GM23338 (cell line): ENCODE data around the gene ATOH8. TPM values are rescaled to one million over a fixed set of nuclear protein-coding genes. Genes with fewer than 3 reads are reported as not detected.
A peak's percentile ranks its signal among the peaks of the same experiment; 100 is the strongest.

Experiments used
- ATAC-seq: fragments of 200-7000 bp; cut with Tn5 transposase; 3 replicates; pipeline ENCODE4 v1.9.1; 2020
- DNase-seq: peaks from one replicate; pipeline ENCODE4 v3.0.0-alpha.2; 2015; ENCODE audit warnings: low spot score
- H2AFZ ChIP-seq: fragments of 200-600 bp; sonication (generic); 2 replicates; pipeline ENCODE4 v1.8.0; 2016; ENCODE audit warnings: antibody characterized with exemption, mild to moderate bottlenecking, moderate library complexity
- H3F3A ChIP-seq: fragments of 200-600 bp; sonication (generic); replicated peaks from 2 replicates; pipeline ENCODE4 v1.8.0; 2017; ENCODE audit warnings: antibody characterized with exemption, mixed run types, low read depth
- H3K27ac ChIP-seq: fragments of 200-600 bp; sonication (generic); 2 replicates; pipeline ENCODE4 v1.6.1; 2016; ENCODE audit warnings: low read depth
- H3K27me3 ChIP-seq: fragments of 200-600 bp; sonication (generic); 2 replicates; pipeline ENCODE4 v1.8.0; 2016; ENCODE audit warnings: mild to moderate bottlenecking, mixed run types, moderate library complexity; ENCODE audit not compliant: insufficient read depth
- H3K36me3 ChIP-seq: fragments of 200-600 bp; sonication (generic); 2 replicates; pipeline ENCODE4 v1.8.0; 2016; ENCODE audit warnings: mild to moderate bottlenecking; ENCODE audit not compliant: insufficient read depth
- H3K4me1 ChIP-seq: fragments of 200-600 bp; sonication (generic); 2 replicates; pipeline ENCODE4 v1.8.0; 2016; ENCODE audit warnings: mild to moderate bottlenecking, moderate library complexity; ENCODE audit not compliant: insufficient read depth
- H3K4me2 ChIP-seq: fragments of 200-600 bp; sonication (generic); 2 replicates; pipeline ENCODE4 v1.7.1; 2017; ENCODE audit warnings: mixed run types
- H3K4me3 ChIP-seq: fragments of 200-600 bp; sonication (generic); 2 replicates; pipeline ENCODE4 v1.6.1; 2016; ENCODE audit warnings: mixed run types
- H3K79me2 ChIP-seq: fragments of 200-600 bp; sonication (generic); replicated peaks from 2 replicates; pipeline ENCODE4 v1.8.0; 2017; ENCODE audit warnings: mild to moderate bottlenecking; ENCODE audit not compliant: insufficient read depth
- H3K9me2 ChIP-seq: fragments of 200-600 bp; sonication (generic); 2 replicates; pipeline ENCODE4 v1.8.0; 2017; ENCODE audit not compliant: insufficient read depth
- H4K20me1 ChIP-seq: fragments of 200-600 bp; sonication (generic); replicated peaks from 2 replicates; pipeline ENCODE4 v1.8.0; 2017; ENCODE audit warnings: mild to moderate bottlenecking; ENCODE audit not compliant: insufficient read depth
- H3K27ac Mint-ChIP-seq: 2 replicates; pipeline ENCODE4 v1.8.0; 2020; ENCODE audit warnings: inconsistent platforms, mild to moderate bottlenecking, moderate library complexity, mixed read lengths
- H3K27me3 Mint-ChIP-seq: 3 replicates; pipeline ENCODE4 v1.8.0; 2022; ENCODE audit warnings: low read depth, mild to moderate bottlenecking, moderate library complexity, mixed read lengths, inconsistent platforms; ENCODE audit not compliant: insufficient read depth, poor library complexity
- H3K36me3 Mint-ChIP-seq: 3 replicates; pipeline ENCODE4 v1.8.0; 2021; ENCODE audit warnings: low read depth, mild to moderate bottlenecking, inconsistent platforms, moderate library complexity, mixed read lengths
- H3K4me1 Mint-ChIP-seq: 3 replicates; pipeline ENCODE4 v1.8.0; 2020; ENCODE audit warnings: mild to moderate bottlenecking, inconsistent platforms, mixed read lengths
- H3K4me3 Mint-ChIP-seq: 3 replicates; pipeline ENCODE4 v1.8.0; 2021; ENCODE audit warnings: moderate library complexity, mild to moderate bottlenecking, inconsistent platforms, mixed read lengths
- H3K9me3 Mint-ChIP-seq: 3 replicates; pipeline ENCODE4 v1.8.0; 2020; ENCODE audit warnings: moderate library complexity, mild to moderate bottlenecking, inconsistent platforms, mixed read lengths
- CREB1 ChIP-seq: fragments of 250-450 bp; sonication (Bioruptor Pico); IDR thresholded peaks from 2 replicates; pipeline ENCODE4 v1.5.0; 2020; ENCODE audit warnings: low read depth, mild to moderate bottlenecking, moderate library complexity
- EZH2 ChIP-seq: fragments of 200-600 bp; sonication (generic); IDR thresholded peaks from one replicate; pipeline ENCODE4 v1.8.0; 2017; ENCODE audit warnings: antibody characterized with exemption, mild to moderate bottlenecking, low read depth; ENCODE audit not compliant: unreplicated experiment
- EZH2phosphoT487 ChIP-seq: fragments of 200-600 bp; sonication (generic); IDR thresholded peaks from one replicate; pipeline ENCODE4 v1.8.1; 2018; ENCODE audit warnings: antibody characterized with exemption; ENCODE audit not compliant: unreplicated experiment
- NANOG ChIP-seq: IDR thresholded peaks from 2 replicates; pipeline ENCODE4 v1.6.1; 2016; ENCODE audit warnings: antibody characterized with exemption, borderline replicate concordance
- STAT1 ChIP-seq: IDR thresholded peaks from one replicate; pipeline ENCODE4 v1.6.1; 2016; ENCODE audit warnings: antibody characterized with exemption; ENCODE audit not compliant: unreplicated experiment
- ZNF114 ChIP-seq: fragments of 250-450 bp; sonication (Bioruptor Pico); IDR thresholded peaks from 2 replicates; pipeline ENCODE4 v1.5.0; 2020; ENCODE audit warnings: mild to moderate bottlenecking, moderate library complexity
- polyA plus RNA-seq: library from polyadenylated mRNA; unstranded; fragments of >200 nt; fragmentation: Nextera tagmentation; extraction: Ambion mirVana; gene quantifications from 2 replicates; pipeline ENCODE4 v1.2.1, GENCODE V29; 2016
- total RNA-seq: library from RNA; depleted of rRNA; stranded (reverse); fragments of >200 nt; shearing (Covaris generic); gene quantifications from 2 replicates; pipeline ENCODE4 v1.2.3, GENCODE V29; 2014
- TF ChIP-seq, protein P1 (sequence below): IDR thresholded peaks from one replicate; pipeline ENCODE4 v1.6.1; 2018; ENCODE audit warnings: antibody characterized with exemption; ENCODE audit not compliant: unreplicated experiment

Gene ATOH8
- total and polyA plus RNA-seq, 2 experiments from 2014 or later = 0.11 to 0.97 TPM

GRCh38 chr2:85765081-85765731, 11.4 kb downstream of the ATOH8 start:
- Histone ChIP-seq H3K27me3 (peaks cover 47% of the 10 kb centered on the region), H3K4me3 (peak overlapping the region; percentile 60), H3F3A (0 out of 2 replicates have a peak, but pooled peaks cover 2% of the 10 kb centered on the region), H3K79me2 (no peaks in the 10 kb centered on the region), H2AFZ (peak overlapping the region; percentile 89), H3K27ac (no peak overlapping the region), H3K4me2 (peak overlapping the region; percentile 89), H4K20me1 (no peaks in the 10 kb centered on the region), H3K36me3 (no peaks in the 10 kb centered on the region), H3K9me2 (no peaks in the 10 kb centered on the region), H3K4me1 (peaks cover 46% of the 10 kb centered on the region)
- TF ChIP-seq NANOG (no peak), ZNF114 (CRISPR knock-in tag) (no peak), EZH2 (no peak), STAT1 (no peak)
- TF ChIP-seq, protein P1, sequence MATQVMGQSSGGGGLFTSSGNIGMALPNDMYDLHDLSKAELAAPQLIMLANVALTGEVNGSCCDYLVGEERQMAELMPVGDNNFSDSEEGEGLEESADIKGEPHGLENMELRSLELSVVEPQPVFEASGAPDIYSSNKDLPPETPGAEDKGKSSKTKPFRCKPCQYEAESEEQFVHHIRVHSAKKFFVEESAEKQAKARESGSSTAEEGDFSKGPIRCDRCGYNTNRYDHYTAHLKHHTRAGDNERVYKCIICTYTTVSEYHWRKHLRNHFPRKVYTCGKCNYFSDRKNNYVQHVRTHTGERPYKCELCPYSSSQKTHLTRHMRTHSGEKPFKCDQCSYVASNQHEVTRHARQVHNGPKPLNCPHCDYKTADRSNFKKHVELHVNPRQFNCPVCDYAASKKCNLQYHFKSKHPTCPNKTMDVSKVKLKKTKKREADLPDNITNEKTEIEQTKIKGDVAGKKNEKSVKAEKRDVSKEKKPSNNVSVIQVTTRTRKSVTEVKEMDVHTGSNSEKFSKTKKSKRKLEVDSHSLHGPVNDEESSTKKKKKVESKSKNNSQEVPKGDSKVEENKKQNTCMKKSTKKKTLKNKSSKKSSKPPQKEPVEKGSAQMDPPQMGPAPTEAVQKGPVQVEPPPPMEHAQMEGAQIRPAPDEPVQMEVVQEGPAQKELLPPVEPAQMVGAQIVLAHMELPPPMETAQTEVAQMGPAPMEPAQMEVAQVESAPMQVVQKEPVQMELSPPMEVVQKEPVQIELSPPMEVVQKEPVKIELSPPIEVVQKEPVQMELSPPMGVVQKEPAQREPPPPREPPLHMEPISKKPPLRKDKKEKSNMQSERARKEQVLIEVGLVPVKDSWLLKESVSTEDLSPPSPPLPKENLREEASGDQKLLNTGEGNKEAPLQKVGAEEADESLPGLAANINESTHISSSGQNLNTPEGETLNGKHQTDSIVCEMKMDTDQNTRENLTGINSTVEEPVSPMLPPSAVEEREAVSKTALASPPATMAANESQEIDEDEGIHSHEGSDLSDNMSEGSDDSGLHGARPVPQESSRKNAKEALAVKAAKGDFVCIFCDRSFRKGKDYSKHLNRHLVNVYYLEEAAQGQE = no peak
- H3K27me3 Mint-ChIP-seq = peaks cover 43% of the 10 kb centered on the region
- ATAC-seq (peak; percentile 41), DNase-seq (peak; percentile 78)
- H3K27ac Mint-ChIP-seq = no peak overlapping the region
- H3K36me3 Mint-ChIP-seq = no peaks in the 10 kb centered on the region; the same call in 2 of the 3 replicates
- no peaks in the 10 kb centered on the region for H3K9me3 Mint-ChIP-seq
- H3K4me3 Mint-ChIP-seq = peak overlapping the region; percentile 70
- H3K4me1 Mint-ChIP-seq = peaks cover 54% of the 10 kb centered on the region

DNA sequence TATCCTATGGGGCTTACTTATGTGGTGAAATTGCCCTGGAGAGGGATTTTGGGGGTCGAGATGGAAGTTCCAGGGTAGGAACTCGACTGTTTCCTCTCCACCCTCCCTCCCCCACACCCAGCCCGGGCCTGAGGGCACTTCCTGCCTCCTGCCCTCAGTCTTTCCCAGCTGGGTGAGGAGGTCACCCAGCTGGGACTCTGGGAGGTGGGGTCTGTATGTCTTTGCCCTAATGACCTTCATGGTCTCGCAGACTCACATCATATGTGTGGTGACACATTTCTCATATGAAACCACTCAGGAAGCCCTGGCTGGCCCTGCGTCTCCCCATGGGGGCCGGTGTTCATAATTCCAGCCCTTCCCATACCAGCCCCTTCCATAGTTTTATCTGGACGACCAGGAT, 12.4 kb downstream of the ATOH8 start:
- H3K36me3 ChIP-seq = no peaks in the 10 kb centered on the region

More for the DNA sequence above, 12.4 kb downstream of the ATOH8 start:
- 0 out of 2 replicates have a peak, but pooled peaks cover 2% of the 10 kb centered on the region for H3F3A ChIP-seq
- Mint-ChIP-seq H3K9me3 (no peaks in the 10 kb centered on the region), H3K36me3 (no peaks in the 10 kb centered on the region; the same call in 2 of the 3 replicates), H3K4me3 (peak overlapping the region; percentile 70; the same call in 1 of the 3 replicates), H3K4me1 (peaks cover 64% of the 10 kb centered on the region), H3K27me3 (peaks cover 46% of the 10 kb centered on the region), H3K27ac (no peak overlapping the region)
- H3K4me1 ChIP-seq = peaks cover 47% of the 10 kb centered on the region
- ATAC-seq = no peak
- H3K27me3 ChIP-seq = peaks cover 50% of the 10 kb centered on the region
- H3K4me3 ChIP-seq = peak overlapping the region; percentile 60; the same call in 1 of the 2 replicates
- DNase-seq = no peak
- TF ChIP-seq CREB1 (CRISPR knock-in tag) (no peak), EZH2phosphoT487 (no peak), NANOG (no peak)
- TF ChIP-seq, protein P1 = no peak
- no peaks in the 10 kb centered on the region for H3K79me2 ChIP-seq
- no peaks in the 10 kb centered on the region for H4K20me1 ChIP-seq
- no peaks in the 10 kb centered on the region for H3K9me2 ChIP-seq
- H2AFZ ChIP-seq = peak overlapping the region; percentile 89; the same call in 1 of the 2 replicates
- H3K27ac ChIP-seq = no peak overlapping the region
- H3K4me2 ChIP-seq = peak overlapping the region; percentile 89
